GM18951 (cell line): ENCODE measurements around the gene DYNC2H1.

ENCODE experiments used
- POLR2A ChIP-seq: IDR thresholded peaks from 4 replicates; pipeline ENCODE4 v1.6.1; 2011; ENCODE audit warnings: mild to moderate bottlenecking; ENCODE audit not compliant: insufficient read length, insufficient read depth; ENCODE audit errors: extremely low read depth
- in situ Hi-C: fragments of 300-500 bp; cut with MboI; formaldehyde crosslinking; loops from one replicate; pipeline ENCODE4 v1.12.0; 2022; ENCODE audit warnings: low sequenced_read_pairs, mixed read lengths, inconsistent platforms; ENCODE audit not compliant: unreplicated experiment

The DYNC2H1 gene

GRCh38 chr11:103167166-103167565 is 57.9 kb downstream of the DYNC2H1 start:
- in situ Hi-C loops = no loop called here
- TF ChIP-seq POLR2A = no peak

- TF ChIP-seq POLR2A = no peak
- in situ Hi-C loops = no loop called here
These were observed 61.6 kb downstream of the DYNC2H1 start for GRCh38 chr11:103170865-103171264.

GRCh38 chr11:103175461-103176129 is 66.4 kb downstream of the DYNC2H1 start:
- no peak for TF ChIP-seq POLR2A
- in situ Hi-C loops = no loop called here

- no peak for TF ChIP-seq POLR2A
- in situ Hi-C loops = no loop called here
These were observed 74.9 kb downstream of the DYNC2H1 start for GRCh38 chr11:103183981-103184611.

- no peak for TF ChIP-seq POLR2A
- in situ Hi-C loops = no loop called here
These were observed 92.9 kb downstream of the DYNC2H1 start for GRCh38 chr11:103202048-103202651.

- no peak for TF ChIP-seq POLR2A
- in situ Hi-C loops = no loop called here
These were observed 101.3 kb downstream of the DYNC2H1 start for GRCh38 chr11:103210543-103210942.

- in situ Hi-C loops = no loop called here
- TF ChIP-seq POLR2A = no peak
These were observed 106.6 kb downstream of the DYNC2H1 start for GRCh38 chr11:103215812-103216211.

- in situ Hi-C loops = no loop called here
- TF ChIP-seq POLR2A = no peak
These were observed 110.9 kb downstream of the DYNC2H1 start for GRCh38 chr11:103220133-103220532.

GRCh38 chr11:103222806-103223205 is 113.6 kb downstream of the DYNC2H1 start:
- TF ChIP-seq POLR2A = no peak
- in situ Hi-C loops = no loop called here

- in situ Hi-C loops = no loop called here
- no peak for TF ChIP-seq POLR2A
These were observed 119.6 kb downstream of the DYNC2H1 start for GRCh38 chr11:103228807-103229206.

GRCh38 chr11:103234974-103235373 is 125.7 kb downstream of the DYNC2H1 start:
- in situ Hi-C loops = no loop called here
- no peak for TF ChIP-seq POLR2A

GRCh38 chr11:103241574-103241973 is 132.3 kb downstream of the DYNC2H1 start:
- in situ Hi-C loops = no loop called here
- no peak for TF ChIP-seq POLR2A

- in situ Hi-C loops = no loop called here
- no peak for TF ChIP-seq POLR2A
These were observed 144.9 kb downstream of the DYNC2H1 start for GRCh38 chr11:103254123-103254522.

- in situ Hi-C loops = no loop called here
- no peak for TF ChIP-seq POLR2A
These were observed 148.1 kb downstream of the DYNC2H1 start for GRCh38 chr11:103257360-103257759.

GRCh38 chr11:103266167-103266831 is 157.1 kb downstream of the DYNC2H1 start:
- in situ Hi-C loops = no loop called here

More at GRCh38 chr11:103266167-103266831, 157.1 kb downstream of the DYNC2H1 start:
- TF ChIP-seq POLR2A = no peak
